ENCODE results near the gene FANCC. TPM values are rescaled to one million over a fixed set of nuclear protein-coding genes. Genes with fewer than 3 reads are reported as not detected.

Gene FANCC
- total and polyA plus RNA-seq, 4 donors = 8.3 to 32.4 (median 11.5) TPM

DNA sequence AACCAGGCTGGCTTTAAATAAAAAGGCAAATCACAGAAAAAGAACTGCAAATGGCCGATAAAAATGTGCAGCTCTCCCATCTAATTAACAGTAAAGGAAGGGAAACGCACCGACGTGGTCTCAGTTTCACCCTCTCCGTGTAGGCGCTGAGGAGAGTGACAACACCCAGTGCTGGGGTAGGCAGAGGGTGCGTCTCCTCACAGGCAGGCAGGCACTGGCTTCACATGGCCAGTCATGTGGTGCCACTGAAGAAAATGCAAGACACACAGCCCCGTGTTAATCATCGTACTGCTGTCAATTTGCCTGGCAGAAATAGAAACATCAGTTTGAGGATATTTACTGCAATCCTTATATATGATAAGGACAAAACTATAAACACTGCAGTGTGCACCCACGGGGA is 178.4 kb downstream of the FANCC start (continued):
- no peak for TF ChIP-seq YY1 (IDR thresholded peaks at IDR 0.05)

DNA sequence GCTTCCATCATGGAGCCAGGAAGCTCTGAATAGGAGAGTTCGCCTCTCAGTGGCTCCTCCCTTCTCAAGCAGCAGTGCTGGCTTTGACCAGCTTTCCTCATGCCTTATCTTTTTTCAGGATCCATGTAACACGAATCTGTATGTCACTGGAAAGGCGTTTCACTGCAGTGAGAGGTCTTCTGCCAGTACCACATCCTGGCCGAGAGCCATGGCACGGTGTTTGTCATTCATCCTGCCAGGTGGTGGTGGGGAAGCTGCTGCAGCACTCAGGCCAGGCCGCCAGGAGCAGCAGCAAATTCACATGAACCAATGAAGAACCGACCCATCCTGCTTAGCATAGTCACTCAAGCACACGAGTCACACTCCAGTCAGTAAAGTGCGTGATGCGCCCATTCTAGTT is 179.0 kb downstream of the FANCC start:
- H3K9me3 ChIP-seq (ENCODE audit: control insufficient read depth in 4 of 4, low read length in 3 of 4) = no peaks in the 10 kb centered on the region
- H3K27ac ChIP-seq (ENCODE audit: low read depth in 1 of 2, low read length in 2 of 2) = peak overlapping the region; percentile 15 to 65
- no peak overlapping the region for H3K4me3 ChIP-seq (ENCODE audit: low read depth in 1 of 3, low read length in 3 of 3)
- TF ChIP-seq MAX (IDR thresholded peaks at IDR 0.05) = peak; percentile 44
- TF ChIP-seq, protein P1, sequence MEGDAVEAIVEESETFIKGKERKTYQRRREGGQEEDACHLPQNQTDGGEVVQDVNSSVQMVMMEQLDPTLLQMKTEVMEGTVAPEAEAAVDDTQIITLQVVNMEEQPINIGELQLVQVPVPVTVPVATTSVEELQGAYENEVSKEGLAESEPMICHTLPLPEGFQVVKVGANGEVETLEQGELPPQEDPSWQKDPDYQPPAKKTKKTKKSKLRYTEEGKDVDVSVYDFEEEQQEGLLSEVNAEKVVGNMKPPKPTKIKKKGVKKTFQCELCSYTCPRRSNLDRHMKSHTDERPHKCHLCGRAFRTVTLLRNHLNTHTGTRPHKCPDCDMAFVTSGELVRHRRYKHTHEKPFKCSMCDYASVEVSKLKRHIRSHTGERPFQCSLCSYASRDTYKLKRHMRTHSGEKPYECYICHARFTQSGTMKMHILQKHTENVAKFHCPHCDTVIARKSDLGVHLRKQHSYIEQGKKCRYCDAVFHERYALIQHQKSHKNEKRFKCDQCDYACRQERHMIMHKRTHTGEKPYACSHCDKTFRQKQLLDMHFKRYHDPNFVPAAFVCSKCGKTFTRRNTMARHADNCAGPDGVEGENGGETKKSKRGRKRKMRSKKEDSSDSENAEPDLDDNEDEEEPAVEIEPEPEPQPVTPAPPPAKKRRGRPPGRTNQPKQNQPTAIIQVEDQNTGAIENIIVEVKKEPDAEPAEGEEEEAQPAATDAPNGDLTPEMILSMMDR (IDR thresholded peaks at IDR 0.05; ENCODE audit: low read depth, low read length, missing input control) = peak; percentile 57
- TF ChIP-seq ATF3 (IDR thresholded peaks at IDR 0.05) = no peak
- TF ChIP-seq RAD21 (IDR thresholded peaks at IDR 0.05) = peak; percentile 12 to 54
- TF ChIP-seq RXRA (IDR thresholded peaks at IDR 0.05) = peak in 1 of 2 donors; percentile 15
- no peak for DNase-seq (ENCODE audit: low spot score)
- no peaks in the 10 kb centered on the region for H3K36me3 ChIP-seq (ENCODE audit: control insufficient read depth in 4 of 4, insufficient read depth in 3 of 4, low read depth in 1 of 4, low read length in 3 of 4)
- H3K27me3 ChIP-seq (ENCODE audit: control insufficient read depth in 4 of 4, insufficient read depth in 4 of 4, low read length in 3 of 4) = no peaks in the 10 kb centered on the region
- no peak overlapping the region for H3K9ac ChIP-seq (ENCODE audit: low read depth in 1 of 2, low read length in 2 of 2)
- 45% methylated on average over 10 of the region's 10 CpGs for WGBS
- peaks cover 4 to 55% (median 42%) of the 10 kb centered on the region in 4 donors for H3K4me1 ChIP-seq (ENCODE audit: control insufficient read depth in 4 of 4, insufficient read depth in 4 of 4, low read length in 3 of 4)

DNA sequence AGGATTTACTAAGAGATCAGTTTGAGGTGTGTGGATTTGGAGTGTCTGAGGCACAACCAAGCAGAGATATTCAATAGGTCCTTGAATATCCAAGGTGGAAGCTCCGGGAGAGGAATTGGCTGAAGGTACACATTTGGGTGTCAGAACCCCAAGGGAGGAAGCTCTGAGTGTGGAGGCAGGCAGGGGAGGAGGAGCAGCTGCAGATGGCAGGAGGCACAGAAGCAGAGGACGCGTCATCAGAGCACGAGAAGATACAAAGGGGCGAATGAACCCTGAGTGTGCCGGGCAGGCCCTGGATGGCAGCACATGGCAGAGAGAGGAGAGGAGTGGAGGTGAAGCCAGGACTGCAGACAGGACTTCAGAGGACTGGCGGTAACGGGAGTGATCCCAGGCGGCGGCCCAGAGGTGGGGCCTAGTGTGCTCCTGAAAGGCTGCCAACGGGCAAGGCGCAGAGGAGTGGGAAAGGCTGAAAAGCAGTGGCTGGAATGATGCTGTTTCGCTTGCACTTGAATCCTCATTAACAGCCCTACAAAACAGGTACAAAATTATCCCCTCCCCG is 179.8 kb downstream of the FANCC start:
- 50% methylated on average over 14 of the region's 14 CpGs for WGBS
- no peaks in the 10 kb centered on the region for H3K27me3 ChIP-seq (ENCODE audit: control insufficient read depth in 4 of 4, insufficient read depth in 4 of 4, low read length in 3 of 4)
- no peak for DNase-seq (ENCODE audit: low spot score)
- no peak overlapping the region for H3K4me3 ChIP-seq (ENCODE audit: low read depth in 1 of 3, low read length in 3 of 3)
- H3K9me3 ChIP-seq (ENCODE audit: control insufficient read depth in 4 of 4, low read length in 3 of 4) = no peaks in the 10 kb centered on the region
- no peaks in the 10 kb centered on the region for H3K36me3 ChIP-seq (ENCODE audit: control insufficient read depth in 4 of 4, insufficient read depth in 3 of 4, low read depth in 1 of 4, low read length in 3 of 4)
- peak in 1 of 2 donors; percentile 34 for TF ChIP-seq HNF4A (conservative IDR thresholded peaks at IDR 0.05)
- TF ChIP-seq SP1 (IDR thresholded peaks at IDR 0.05) = peak; percentile 10
- peak; percentile 20 for TF ChIP-seq YY1 (IDR thresholded peaks at IDR 0.05)
- no peak for TF ChIP-seq FOXA2 (IDR thresholded peaks at IDR 0.05)
- peak; percentile 66 to 71 for TF ChIP-seq RXRA (IDR thresholded peaks at IDR 0.05)
- no peak for TF ChIP-seq FOXA1 (IDR thresholded peaks at IDR 0.05)
- TF ChIP-seq MAX (IDR thresholded peaks at IDR 0.05) = peak; percentile 67
- peak overlapping the region; percentile 12 to 65 for H3K27ac ChIP-seq (ENCODE audit: low read depth in 1 of 2, low read length in 2 of 2)
- H3K9ac ChIP-seq (ENCODE audit: low read depth in 1 of 2, low read length in 2 of 2) = no peak overlapping the region
- peaks cover 4 to 63% (median 50%) of the 10 kb centered on the region in 4 donors for H3K4me1 ChIP-seq (ENCODE audit: control insufficient read depth in 4 of 4, insufficient read depth in 4 of 4, low read length in 3 of 4)

DNA sequence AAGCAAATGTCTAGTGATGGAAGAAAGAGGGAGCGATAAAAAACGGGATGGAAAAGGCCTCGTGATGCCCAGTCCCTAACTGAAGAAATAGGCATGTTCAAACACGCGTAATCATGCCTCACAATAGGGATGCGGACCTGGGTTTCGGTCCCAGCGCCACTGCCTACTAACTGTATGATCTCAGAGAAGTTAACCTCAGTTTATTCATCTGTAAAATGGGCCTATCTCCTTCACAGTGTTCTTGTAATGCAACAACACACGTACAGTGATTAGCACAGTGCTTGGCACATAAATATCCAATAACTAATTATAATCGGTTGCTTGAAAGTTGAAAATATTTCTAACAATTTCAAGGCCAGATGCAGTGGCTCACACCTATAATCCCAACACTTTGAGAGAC is 181.8 kb downstream of the FANCC start:
- Histone ChIP-seq H3K4me1 (ENCODE audit: control insufficient read depth in 4 of 4, insufficient read depth in 4 of 4, low read length in 3 of 4) (peaks cover 4 to 78% (median 65%) of the 10 kb centered on the region in 4 donors), H3K4me3 (ENCODE audit: low read depth in 1 of 3, low read length in 3 of 3) (no peak overlapping the region), H3K36me3 (ENCODE audit: control insufficient read depth in 4 of 4, insufficient read depth in 3 of 4, low read depth in 1 of 4, low read length in 3 of 4) (no peaks in the 10 kb centered on the region), H3K27me3 (ENCODE audit: control insufficient read depth in 4 of 4, insufficient read depth in 4 of 4, low read length in 3 of 4) (no peaks in the 10 kb centered on the region), H3K9me3 (ENCODE audit: control insufficient read depth in 4 of 4, low read length in 3 of 4) (no peaks in the 10 kb centered on the region), H3K27ac (ENCODE audit: low read depth in 1 of 2, low read length in 2 of 2) (no peak overlapping the region), H3K9ac (ENCODE audit: low read depth in 1 of 2, low read length in 2 of 2) (no peak overlapping the region)
- WGBS = 97% methylated on average over 10 of the region's 10 CpGs
- DNase-seq (ENCODE audit: low spot score) = no peak
- TF ChIP-seq ATF3 (IDR thresholded peaks at IDR 0.05) (no peak), FOXA2 (IDR thresholded peaks at IDR 0.05) (no peak), EGR1 (IDR thresholded peaks at IDR 0.05; ENCODE audit: low read depth in 2 of 2) (no peak), MAX (IDR thresholded peaks at IDR 0.05) (no peak), TAF1 (conservative IDR thresholded peaks at IDR 0.05) (no peak), FOXA1 (IDR thresholded peaks at IDR 0.05) (no peak), NR2F2 (IDR thresholded peaks at IDR 0.05) (no peak), JUND (IDR thresholded peaks at IDR 0.05) (no peak), HNF4A (conservative IDR thresholded peaks at IDR 0.05) (no peak), SP1 (IDR thresholded peaks at IDR 0.05) (no peak), HNF4G (IDR thresholded peaks at IDR 0.05) (no peak), RXRA (IDR thresholded peaks at IDR 0.05) (no peak)
- TF ChIP-seq, protein P2, sequence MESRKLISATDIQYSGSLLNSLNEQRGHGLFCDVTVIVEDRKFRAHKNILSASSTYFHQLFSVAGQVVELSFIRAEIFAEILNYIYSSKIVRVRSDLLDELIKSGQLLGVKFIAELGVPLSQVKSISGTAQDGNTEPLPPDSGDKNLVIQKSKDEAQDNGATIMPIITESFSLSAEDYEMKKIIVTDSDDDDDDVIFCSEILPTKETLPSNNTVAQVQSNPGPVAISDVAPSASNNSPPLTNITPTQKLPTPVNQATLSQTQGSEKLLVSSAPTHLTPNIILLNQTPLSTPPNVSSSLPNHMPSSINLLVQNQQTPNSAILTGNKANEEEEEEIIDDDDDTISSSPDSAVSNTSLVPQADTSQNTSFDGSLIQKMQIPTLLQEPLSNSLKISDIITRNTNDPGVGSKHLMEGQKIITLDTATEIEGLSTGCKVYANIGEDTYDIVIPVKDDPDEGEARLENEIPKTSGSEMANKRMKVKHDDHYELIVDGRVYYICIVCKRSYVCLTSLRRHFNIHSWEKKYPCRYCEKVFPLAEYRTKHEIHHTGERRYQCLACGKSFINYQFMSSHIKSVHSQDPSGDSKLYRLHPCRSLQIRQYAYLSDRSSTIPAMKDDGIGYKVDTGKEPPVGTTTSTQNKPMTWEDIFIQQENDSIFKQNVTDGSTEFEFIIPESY (IDR thresholded peaks at IDR 0.05) = no peak
- TF ChIP-seq, protein P1 (IDR thresholded peaks at IDR 0.05; ENCODE audit: low read depth, low read length, missing input control) = no peak

Data from liver (tissue), 9 donors.